Suprapubic skin (tissue), 3 donors: ENCODE data around the gene ZSWIM8.

Experiments used
- CTCF ChIP-seq, 2 donors: fragments of 200-600 bp in 1 of 2; fragments of 450-650 bp in 1 of 2; sonication (generic) in 1 of 2; IDR thresholded peaks; one replicate each; pipeline ENCODE4 v1.5.1; 2016 to 2019; ENCODE audit warnings: antibody characterized with exemption in 2 of 2, mild to moderate bottlenecking in 1 of 2, moderate library complexity in 1 of 2
- POLR2A ChIP-seq, 2 donors: fragments of 450-650 bp; IDR thresholded peaks; one replicate each; pipeline ENCODE4 v1.6.1; 2017; ENCODE audit warnings: antibody characterized with exemption in 2 of 2, mild to moderate bottlenecking in 2 of 2, moderate library complexity in 2 of 2

DNA sequence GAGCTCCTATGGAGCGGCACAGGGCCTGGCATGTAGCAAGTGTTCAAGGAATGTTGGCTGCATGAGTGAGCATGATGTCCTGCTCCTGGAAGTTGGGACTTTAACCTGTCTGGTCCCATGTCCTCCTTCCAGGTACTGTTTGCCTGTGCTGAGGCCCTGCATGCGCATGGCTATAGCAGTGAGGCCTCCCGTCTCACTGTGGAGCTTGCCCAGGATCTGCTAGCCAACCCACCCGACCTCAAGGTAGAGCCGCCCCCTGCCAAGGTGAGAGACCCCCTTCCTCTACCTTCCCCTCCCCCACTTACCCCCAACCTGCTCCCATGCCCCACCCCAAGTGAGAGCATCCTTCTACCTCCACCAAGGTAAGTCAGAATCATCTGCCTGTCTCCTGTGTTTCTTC, 8.1 kb downstream of the ZSWIM8 start:
- TF ChIP-seq CTCF (IDR thresholded peaks at IDR 0.05), result no peak
- no peak for TF ChIP-seq POLR2A (IDR thresholded peaks at IDR 0.05)
